Left renal pelvis (tissue), 4 donors: ENCODE results near the gene ANKUB1. TPM values are rescaled to one million over a fixed set of nuclear protein-coding genes. Genes with fewer than 3 reads are reported as not detected.

Source experiments
- DNase-seq, 4 donors: peaks; one replicate each; pipeline ENCODE4 v3.0.0-alpha.2; 2013; ENCODE audit warnings: low read depth in 4 of 4, low spot score in 3 of 4
- polyA plus RNA-seq, 4 donors: library from polyadenylated mRNA; unstranded; fragments of 120-200 nt; gene quantifications; one replicate each; pipeline ENCODE4 v1.2.1, GENCODE V29; 2013; ENCODE audit not compliant: insufficient read length in 4 of 4

The ANKUB1 gene
- polyA plus RNA-seq, 4 donors: 0.63 to 0.72 TPM; not detected in 2

DNA sequence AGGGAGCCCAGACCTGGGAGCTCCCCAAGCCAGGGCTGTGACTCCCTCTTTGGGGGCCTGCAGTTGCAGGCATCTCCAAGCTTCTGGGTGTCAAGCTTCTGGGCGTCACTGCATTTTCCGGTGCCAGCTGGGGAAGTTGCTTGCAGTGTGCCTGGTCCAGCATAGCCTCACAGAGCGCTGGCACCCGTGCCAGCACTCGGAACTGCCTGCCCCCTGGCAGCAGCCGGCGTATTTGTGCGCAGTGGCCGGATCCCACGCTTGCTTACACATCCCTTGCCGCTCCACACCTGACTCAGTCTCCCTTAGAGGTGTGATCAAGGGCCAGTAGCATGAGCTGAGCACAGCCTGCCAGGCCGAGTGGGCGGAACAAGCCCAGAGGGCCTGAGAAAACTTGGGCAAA, 77.1 kb downstream of the ANKUB1 start:
- DNase-seq: no peak

DNA sequence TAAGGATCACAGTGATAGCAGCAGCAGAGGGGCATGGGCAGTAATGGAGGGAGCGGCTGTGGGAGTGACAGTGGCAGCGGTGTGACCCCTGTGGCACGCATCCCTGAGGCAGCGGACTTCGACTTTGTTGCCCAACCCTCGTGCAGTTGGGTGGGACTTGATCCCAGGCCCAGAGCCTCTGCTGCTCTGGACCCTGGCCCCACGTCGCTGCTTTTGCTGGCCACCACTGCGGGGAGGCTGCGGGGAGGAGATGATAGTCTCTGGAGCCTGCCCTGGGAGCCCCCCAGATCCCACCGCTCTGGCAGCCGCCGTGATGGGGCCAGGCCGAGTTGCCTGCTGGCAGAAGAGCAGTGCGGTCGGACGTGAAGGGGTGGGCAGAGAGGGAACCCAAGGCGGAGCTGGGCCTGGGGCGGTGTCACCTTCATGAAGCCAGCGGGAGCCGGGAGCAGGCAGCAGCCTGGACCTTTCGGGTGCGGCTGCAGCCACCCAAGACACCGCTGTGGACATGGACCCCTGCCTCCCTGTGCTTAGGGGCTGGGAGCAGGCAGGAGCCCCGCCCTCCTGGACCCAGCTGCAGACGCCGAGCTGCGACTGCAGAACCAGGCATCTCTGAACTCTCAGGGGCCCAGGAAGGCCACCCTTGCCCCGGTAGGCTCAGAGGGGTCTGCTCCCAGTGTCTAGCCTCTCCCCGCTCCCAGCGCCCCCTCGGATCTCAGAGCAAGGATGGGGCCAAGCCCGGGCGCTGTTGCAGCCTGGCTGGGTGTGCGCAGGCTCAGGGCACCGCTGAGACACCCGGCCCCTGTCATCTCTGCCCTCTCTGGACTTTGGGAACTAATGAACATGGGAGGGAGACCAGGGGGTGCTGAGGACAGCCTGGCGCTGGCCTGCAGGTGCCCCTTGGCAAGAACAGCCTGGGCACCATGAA, 78.4 kb downstream of the ANKUB1 start:
- no peak for DNase-seq

Other genes with a start within 250 kb of the ANKUB1 start
- gene WWTR1, start 134.5 kb downstream of the ANKUB1 start, polyA plus RNA-seq: 100 to 1,000 TPM in 1 of 4 donors, 10 to 100 TPM in 3; 70.2 to 108 (median 92.4) TPM
- gene COMMD2, start 40.1 kb downstream of the ANKUB1 start, polyA plus RNA-seq: 10 to 100 TPM; 54.3 to 73.3 (median 64.7) TPM
- 100 to 1,000 TPM in 2 of 4 donors, 10 to 100 TPM in 2; 77.2 to 118 (median 89.8) TPM for gene RNF13, start 20.7 kb upstream of the ANKUB1 start, polyA plus RNA-seq
- 100 to 1,000 TPM; 216 to 542 (median 432) TPM for gene PFN2, start 178.3 kb upstream of the ANKUB1 start, polyA plus RNA-seq